Measurements from ENCODE around the gene ERCC6. TPM values are rescaled to one million over a fixed set of nuclear protein-coding genes. Genes with fewer than 3 reads are reported as not detected.

Gene ERCC6
- total and polyA plus RNA-seq, 2 donors (not counting 1 experiment from before 2014, with no cell fraction given), result 6.9 to 12.6 TPM

DNA sequence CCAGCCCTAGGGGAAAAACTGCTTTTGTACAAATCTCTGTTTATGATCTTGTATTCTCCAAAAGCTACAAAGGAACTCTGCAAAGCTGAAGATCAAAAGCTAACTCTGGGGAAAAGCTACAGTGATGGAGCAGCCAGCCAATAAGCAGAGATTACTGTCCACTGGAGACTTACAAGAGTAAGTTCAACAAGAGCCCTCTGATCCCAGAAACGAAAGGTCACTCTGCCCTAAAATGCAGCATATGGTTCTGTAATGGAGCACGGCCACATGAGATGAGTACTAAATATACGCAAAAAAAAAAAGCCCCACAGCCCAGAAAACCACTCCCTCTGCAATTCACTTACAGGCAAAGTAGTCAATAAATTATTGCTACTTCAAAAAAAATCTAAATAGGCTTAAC, 60.1 kb downstream of the ERCC6 start:
- DNase-seq (ENCODE audit: low read depth in 2 of 2), result no peak
- TF ChIP-seq EZH2 (IDR thresholded peaks at IDR 0.05; ENCODE audit: low read length, missing control alignments), result no peak
- TF ChIP-seq, protein P1, sequence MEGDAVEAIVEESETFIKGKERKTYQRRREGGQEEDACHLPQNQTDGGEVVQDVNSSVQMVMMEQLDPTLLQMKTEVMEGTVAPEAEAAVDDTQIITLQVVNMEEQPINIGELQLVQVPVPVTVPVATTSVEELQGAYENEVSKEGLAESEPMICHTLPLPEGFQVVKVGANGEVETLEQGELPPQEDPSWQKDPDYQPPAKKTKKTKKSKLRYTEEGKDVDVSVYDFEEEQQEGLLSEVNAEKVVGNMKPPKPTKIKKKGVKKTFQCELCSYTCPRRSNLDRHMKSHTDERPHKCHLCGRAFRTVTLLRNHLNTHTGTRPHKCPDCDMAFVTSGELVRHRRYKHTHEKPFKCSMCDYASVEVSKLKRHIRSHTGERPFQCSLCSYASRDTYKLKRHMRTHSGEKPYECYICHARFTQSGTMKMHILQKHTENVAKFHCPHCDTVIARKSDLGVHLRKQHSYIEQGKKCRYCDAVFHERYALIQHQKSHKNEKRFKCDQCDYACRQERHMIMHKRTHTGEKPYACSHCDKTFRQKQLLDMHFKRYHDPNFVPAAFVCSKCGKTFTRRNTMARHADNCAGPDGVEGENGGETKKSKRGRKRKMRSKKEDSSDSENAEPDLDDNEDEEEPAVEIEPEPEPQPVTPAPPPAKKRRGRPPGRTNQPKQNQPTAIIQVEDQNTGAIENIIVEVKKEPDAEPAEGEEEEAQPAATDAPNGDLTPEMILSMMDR (conservative IDR thresholded peaks at IDR 0.05 in 1 of 2, IDR thresholded peaks at IDR 0.05 in 1 of 2; ENCODE audit: low read depth in 1 of 2, low read length in 2 of 2), result no peak
- H3K27me3 ChIP-seq (ENCODE audit: control insufficient read depth, insufficient read depth, low read length), result no peaks in the 10 kb centered on the region
- H3K9me3 ChIP-seq (ENCODE audit: control insufficient read depth, insufficient read depth, low read depth, low read length), result no peaks in the 10 kb centered on the region
- no peaks in the 10 kb centered on the region for H4K20me1 ChIP-seq (ENCODE audit: control insufficient read depth, extremely low read depth, insufficient read depth, low read length)
- H3K4me3 ChIP-seq (replicated peaks in 1 of 4; ENCODE audit: control extremely low read depth in 1 of 4, insufficient read depth in 1 of 4, low read depth in 3 of 4, low read length in 4 of 4), result no peak overlapping the region
- no peak overlapping the region for H3K27ac ChIP-seq (ENCODE audit: insufficient read depth, low read length)
- H3K4me1 ChIP-seq (ENCODE audit: control insufficient read depth, extremely low read depth, insufficient read depth, low read length), result no peaks in the 10 kb centered on the region
- H3K36me3 ChIP-seq (ENCODE audit: control insufficient read depth, insufficient read depth, low read length), result no peaks in the 10 kb centered on the region
- H3K4me2 ChIP-seq (ENCODE audit: extremely low read depth, insufficient read depth, low read length), result no peak overlapping the region
- no peaks in the 10 kb centered on the region for H3K79me2 ChIP-seq (ENCODE audit: control insufficient read depth, insufficient read depth, low read length)
- H3K9ac ChIP-seq (ENCODE audit: insufficient read depth, low read length), result no peak overlapping the region
- no peak overlapping the region for H2AFZ ChIP-seq (ENCODE audit: low read length)

DNA sequence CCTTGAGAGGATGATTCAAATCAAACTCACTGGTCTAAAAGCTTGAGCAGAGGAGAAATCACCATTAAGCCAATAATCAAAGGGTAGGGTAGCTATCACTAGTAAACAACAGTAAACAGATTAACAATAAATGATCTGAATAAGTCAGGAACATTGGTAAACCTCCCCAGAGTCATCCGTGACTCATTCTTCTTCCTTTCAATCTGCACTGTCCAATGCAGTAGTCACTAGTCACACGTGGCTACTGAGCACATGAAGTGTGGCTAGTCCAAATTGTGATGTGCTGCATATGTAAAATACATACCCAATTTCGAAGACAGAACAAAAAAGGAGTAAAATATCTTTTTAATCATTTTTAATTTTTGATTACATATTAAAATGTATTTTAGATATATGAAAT, 64.0 kb downstream of the ERCC6 start:
- H3K4me1 ChIP-seq (ENCODE audit: control insufficient read depth, extremely low read depth, insufficient read depth, low read length), result no peaks in the 10 kb centered on the region
- H3K9ac ChIP-seq (ENCODE audit: insufficient read depth, low read length), result no peak overlapping the region
- H3K9me3 ChIP-seq (ENCODE audit: control insufficient read depth, insufficient read depth, low read depth, low read length), result no peaks in the 10 kb centered on the region
- no peaks in the 10 kb centered on the region for H3K27me3 ChIP-seq (ENCODE audit: control insufficient read depth, insufficient read depth, low read length)
- H4K20me1 ChIP-seq (ENCODE audit: control insufficient read depth, extremely low read depth, insufficient read depth, low read length), result no peaks in the 10 kb centered on the region
- no peak for DNase-seq (ENCODE audit: low read depth in 2 of 2)
- no peak overlapping the region for H3K4me2 ChIP-seq (ENCODE audit: extremely low read depth, insufficient read depth, low read length)
- no peak overlapping the region for H3K4me3 ChIP-seq (replicated peaks in 1 of 4; ENCODE audit: control extremely low read depth in 1 of 4, insufficient read depth in 1 of 4, low read depth in 3 of 4, low read length in 4 of 4)
- H2AFZ ChIP-seq (ENCODE audit: low read length), result no peak overlapping the region
- no peaks in the 10 kb centered on the region for H3K36me3 ChIP-seq (ENCODE audit: control insufficient read depth, insufficient read depth, low read length)
- no peak overlapping the region for H3K27ac ChIP-seq (ENCODE audit: insufficient read depth, low read length)
- TF ChIP-seq, protein P1 (conservative IDR thresholded peaks at IDR 0.05 in 1 of 2, IDR thresholded peaks at IDR 0.05 in 1 of 2; ENCODE audit: low read depth in 1 of 2, low read length in 2 of 2), result no peak
- no peak for TF ChIP-seq EZH2 (IDR thresholded peaks at IDR 0.05; ENCODE audit: low read length, missing control alignments)
- H3K79me2 ChIP-seq (ENCODE audit: control insufficient read depth, insufficient read depth, low read length), result no peaks in the 10 kb centered on the region

DNA sequence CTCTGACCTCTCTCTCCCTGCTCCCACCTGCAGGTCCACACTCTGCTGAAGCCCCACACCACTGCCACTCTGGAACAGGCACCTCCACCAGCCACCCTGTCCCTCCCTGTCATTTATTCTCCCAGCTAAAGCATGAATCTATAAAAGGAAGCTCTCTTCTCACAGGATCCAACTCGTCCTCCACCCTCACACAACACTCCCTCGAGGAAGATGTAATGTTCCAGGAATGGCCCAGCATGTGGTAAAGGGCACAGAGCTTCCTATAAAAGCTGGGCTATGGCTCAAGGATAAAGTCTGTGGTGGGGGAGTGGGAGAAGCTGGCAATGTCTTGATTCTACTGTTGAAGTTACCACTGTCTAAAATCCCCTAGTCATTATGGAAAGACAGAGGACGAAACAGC, 67.4 kb downstream of the ERCC6 start:
- no peak overlapping the region for H3K9ac ChIP-seq (ENCODE audit: insufficient read depth, low read length)
- no peaks in the 10 kb centered on the region for H4K20me1 ChIP-seq (ENCODE audit: control insufficient read depth, extremely low read depth, insufficient read depth, low read length)
- no peak overlapping the region for H2AFZ ChIP-seq (ENCODE audit: low read length)
- H3K9me3 ChIP-seq (ENCODE audit: control insufficient read depth, insufficient read depth, low read depth, low read length), result no peaks in the 10 kb centered on the region
- no peak overlapping the region for H3K4me3 ChIP-seq (replicated peaks in 1 of 4; ENCODE audit: control extremely low read depth in 1 of 4, insufficient read depth in 1 of 4, low read depth in 3 of 4, low read length in 4 of 4)
- no peak for DNase-seq (ENCODE audit: low read depth in 2 of 2)
- H3K27me3 ChIP-seq (ENCODE audit: control insufficient read depth, insufficient read depth, low read length), result no peaks in the 10 kb centered on the region
- H3K4me2 ChIP-seq (ENCODE audit: extremely low read depth, insufficient read depth, low read length), result no peak overlapping the region
- no peak overlapping the region for H3K27ac ChIP-seq (ENCODE audit: insufficient read depth, low read length)
- TF ChIP-seq, protein P1 (conservative IDR thresholded peaks at IDR 0.05 in 1 of 2, IDR thresholded peaks at IDR 0.05 in 1 of 2; ENCODE audit: low read depth in 1 of 2, low read length in 2 of 2), result no peak
- no peak for TF ChIP-seq EZH2 (IDR thresholded peaks at IDR 0.05; ENCODE audit: low read length, missing control alignments)
- H3K79me2 ChIP-seq (ENCODE audit: control insufficient read depth, insufficient read depth, low read length), result no peaks in the 10 kb centered on the region
- H3K36me3 ChIP-seq (ENCODE audit: control insufficient read depth, insufficient read depth, low read length), result no peaks in the 10 kb centered on the region
- H3K4me1 ChIP-seq (ENCODE audit: control insufficient read depth, extremely low read depth, insufficient read depth, low read length), result no peaks in the 10 kb centered on the region
